ENCODE results near the gene NEK9. TPM values are rescaled to one million over a fixed set of nuclear protein-coding genes. Genes with fewer than 3 reads are reported as not detected.
"Not testable (repeated sequence)": the region's sequence is repeated elsewhere in the genome, so short reads cannot be mapped to it uniquely, and the experiment has no call there.

Gene NEK9
- total RNA-seq, 1 experiment from 2014 or later = 19.7 TPM

DNA sequence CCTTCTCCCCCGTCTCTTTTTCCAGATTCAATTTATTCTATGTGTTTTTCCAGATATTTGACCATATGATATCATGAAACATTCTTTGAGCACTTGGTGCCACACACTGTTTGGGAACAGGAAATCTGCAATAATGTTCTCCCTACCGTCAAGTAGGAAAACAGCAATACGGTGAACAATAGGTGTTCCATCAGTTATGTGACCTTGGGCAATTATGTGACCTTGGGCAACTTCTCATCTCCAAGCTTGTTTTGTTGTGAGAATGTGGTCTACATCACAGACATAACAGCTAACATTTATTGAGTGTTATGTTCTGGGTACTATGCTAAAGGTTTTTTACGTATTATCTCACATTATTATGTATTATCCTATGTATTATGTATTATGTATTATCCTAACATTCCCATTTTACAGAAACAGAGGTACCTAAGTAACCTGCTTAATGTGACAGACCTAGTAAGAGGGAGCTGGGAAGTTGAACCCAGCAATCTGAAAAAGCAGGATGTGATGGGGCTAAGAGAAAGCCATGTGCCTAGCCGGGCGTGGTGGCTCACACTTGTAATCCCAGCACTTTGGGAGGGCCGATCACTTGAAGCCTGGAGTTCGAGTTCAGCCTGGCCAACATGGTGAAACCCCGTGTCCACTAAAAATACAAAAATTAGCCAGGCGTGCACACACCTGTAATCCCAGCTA, 1.2 kb upstream of the NEK9 start:
- H3K9me3 ChIP-seq = no peaks in the 10 kb centered on the region
- H3K27me3 ChIP-seq = no peaks in the 10 kb centered on the region
- DNase-seq = no peak
- H3K4me3 ChIP-seq = peak overlapping the region; percentile 89
- H3K36me3 ChIP-seq = peaks cover 6% of the 10 kb centered on the region

DNA sequence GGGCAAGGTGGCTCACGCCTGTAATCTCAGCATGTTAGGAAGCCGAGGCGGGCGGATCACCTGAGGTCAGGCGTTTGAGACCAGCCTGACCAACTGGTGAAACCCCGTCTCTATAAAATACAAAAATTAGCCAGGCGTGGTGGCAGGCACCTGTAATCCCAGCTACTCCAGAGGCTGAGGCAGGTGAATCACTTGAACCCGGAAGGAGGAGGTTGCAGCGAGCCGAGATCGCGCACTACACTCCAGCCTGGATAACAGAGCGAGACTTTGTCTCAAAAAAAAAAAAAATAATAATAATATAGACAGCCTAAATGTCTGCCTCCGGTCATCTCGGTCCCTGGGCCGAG, 599 bp upstream of the NEK9 start:
- peak overlapping the region; percentile 89 for H3K4me3 ChIP-seq
- DNase-seq = peak; percentile 2
- not testable (repeated sequence) for H3K27me3 ChIP-seq

DNA sequence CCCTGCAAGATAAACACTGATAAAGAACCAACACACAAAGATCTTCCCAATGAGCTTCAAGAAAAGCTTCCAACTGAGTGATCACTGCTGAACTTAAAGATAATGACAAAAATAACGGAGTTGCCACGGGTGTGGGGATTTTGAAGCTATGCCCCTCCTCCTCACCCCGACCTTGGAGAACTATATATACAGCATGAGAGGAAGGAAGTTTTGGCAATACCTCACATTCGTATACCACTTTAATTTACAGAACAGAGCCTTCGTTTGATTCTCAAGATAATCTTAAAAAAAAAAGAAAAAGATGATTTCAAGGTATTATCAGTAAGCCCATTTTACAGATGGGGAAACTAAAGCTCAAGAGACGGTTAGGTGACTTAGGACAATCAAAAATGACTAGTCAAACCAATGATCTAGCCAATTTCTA, 715 bp downstream of the NEK9 start:
- H3K27me3 ChIP-seq = no peaks in the 10 kb centered on the region
- peak overlapping the region; percentile 89 for H3K4me3 ChIP-seq
- H3K36me3 ChIP-seq = peaks cover 5% of the 10 kb centered on the region
- no peak for DNase-seq
- no peaks in the 10 kb centered on the region for H3K9me3 ChIP-seq

More for the DNA sequence above, 599 bp upstream of the NEK9 start:
- H3K36me3 ChIP-seq, H3K9me3 ChIP-seq: not testable (repeated sequence)

DNA sequence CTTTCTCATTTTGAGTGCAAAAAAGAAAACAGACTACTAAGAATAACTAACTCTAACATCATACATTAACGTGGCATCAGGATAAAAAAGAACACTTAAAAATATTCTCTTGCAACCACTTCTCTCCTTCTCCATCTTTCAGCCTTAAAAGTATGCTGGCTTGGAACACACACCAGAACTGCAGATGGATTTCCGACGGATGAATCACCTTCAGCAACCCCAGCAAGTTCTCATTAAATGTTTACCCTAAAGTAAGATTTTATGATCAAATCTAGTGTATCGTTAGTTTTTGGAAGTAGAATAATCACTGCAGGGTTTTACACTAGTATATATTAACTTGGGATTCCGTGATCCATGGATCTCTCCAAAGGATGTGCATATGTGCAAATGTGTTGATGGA, 1.2 kb downstream of the NEK9 start:
- H3K36me3 ChIP-seq = peaks cover 5% of the 10 kb centered on the region
- no peaks in the 10 kb centered on the region for H3K27me3 ChIP-seq
- H3K4me3 ChIP-seq = peak overlapping the region; percentile 89
- peak; percentile 7 for DNase-seq
- no peaks in the 10 kb centered on the region for H3K9me3 ChIP-seq

DNA sequence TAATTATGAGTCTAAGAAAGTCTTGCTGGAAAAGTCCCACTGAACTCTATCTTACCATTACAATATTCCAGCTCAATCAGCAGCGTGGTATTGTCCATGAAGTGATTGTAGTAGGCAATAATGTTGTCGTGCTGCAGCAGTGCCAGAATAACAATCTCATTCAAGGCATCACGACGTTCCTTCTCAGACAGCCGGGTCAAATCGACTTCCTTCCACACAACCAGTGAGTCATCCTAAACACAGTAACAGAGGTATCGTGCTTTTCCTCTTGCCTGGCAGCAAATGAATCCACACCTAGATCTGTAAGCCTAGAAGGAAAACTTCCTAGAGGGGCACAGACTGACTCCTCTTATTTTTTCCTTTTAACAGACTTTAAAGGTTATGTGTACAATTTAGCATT, 2.9 kb downstream of the NEK9 start:
- peak; percentile 41 for DNase-seq
- H3K4me3 ChIP-seq = no peak overlapping the region
- H3K9me3 ChIP-seq = no peaks in the 10 kb centered on the region
- H3K36me3 ChIP-seq = peaks cover 14% of the 10 kb centered on the region
- H3K27me3 ChIP-seq = no peaks in the 10 kb centered on the region

DNA sequence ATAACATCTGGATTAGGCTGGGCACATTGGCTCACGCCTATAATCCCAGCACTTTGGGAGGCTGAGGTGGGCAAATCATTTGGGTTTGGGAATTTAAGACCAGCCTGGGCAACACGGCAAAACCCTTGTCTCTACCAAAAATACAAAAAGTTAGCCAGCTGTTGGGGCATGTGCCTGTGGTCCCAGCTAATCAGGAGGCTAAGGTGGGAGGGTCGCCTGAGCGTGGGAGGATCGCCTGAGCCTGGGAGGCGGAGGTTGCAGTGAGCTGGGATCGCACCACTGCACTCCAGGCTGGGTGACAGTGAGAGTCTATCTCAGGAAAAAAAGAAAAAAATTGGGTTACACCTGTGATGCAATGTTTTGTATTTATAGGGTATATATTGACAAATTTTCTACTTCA, 5.3 kb downstream of the NEK9 start:
- Histone ChIP-seq H3K4me3 (no peak overlapping the region), H3K36me3 (peaks cover 18% of the 10 kb centered on the region), H3K9me3 (no peaks in the 10 kb centered on the region), H3K27me3 (no peaks in the 10 kb centered on the region)
- DNase-seq = no peak

DNA sequence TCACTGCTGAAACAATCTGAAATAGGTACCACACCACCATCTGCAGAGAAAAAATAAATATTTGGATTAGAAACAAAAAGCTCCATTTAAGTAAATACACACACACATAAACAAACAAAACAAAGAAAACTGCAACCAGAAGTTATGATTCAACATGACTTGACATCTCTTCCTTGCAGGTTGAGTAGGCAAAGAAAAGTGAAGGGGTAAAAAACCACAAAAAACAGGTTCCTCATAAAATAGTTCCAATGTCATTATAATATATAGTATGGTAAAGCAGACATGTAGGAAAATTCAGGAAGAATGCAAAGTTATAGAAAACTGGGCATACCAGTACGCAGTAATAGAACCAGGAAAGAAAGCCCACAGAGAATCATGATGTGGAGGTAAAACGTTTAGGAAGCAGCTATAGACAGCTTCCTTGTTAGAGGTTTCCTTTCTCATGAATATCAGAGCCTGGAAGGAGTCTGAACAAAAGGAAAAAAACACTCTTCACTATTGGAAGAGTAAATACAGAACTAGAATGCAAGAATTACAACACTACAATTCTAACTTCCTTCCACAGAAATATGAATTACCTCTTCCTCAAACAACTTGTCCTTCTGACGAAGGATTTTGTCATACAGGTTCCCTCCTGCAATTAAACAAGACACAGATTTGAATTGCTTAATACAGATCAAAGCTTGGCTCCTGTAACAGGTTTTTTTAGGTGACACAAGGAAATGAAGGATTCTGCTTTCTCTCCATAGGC, 6.1 kb downstream of the NEK9 start:
- no peak for DNase-seq
- no peaks in the 10 kb centered on the region for H3K9me3 ChIP-seq
- peaks cover 18% of the 10 kb centered on the region for H3K36me3 ChIP-seq
- no peak overlapping the region for H3K4me3 ChIP-seq
- no peaks in the 10 kb centered on the region for H3K27me3 ChIP-seq

DNA sequence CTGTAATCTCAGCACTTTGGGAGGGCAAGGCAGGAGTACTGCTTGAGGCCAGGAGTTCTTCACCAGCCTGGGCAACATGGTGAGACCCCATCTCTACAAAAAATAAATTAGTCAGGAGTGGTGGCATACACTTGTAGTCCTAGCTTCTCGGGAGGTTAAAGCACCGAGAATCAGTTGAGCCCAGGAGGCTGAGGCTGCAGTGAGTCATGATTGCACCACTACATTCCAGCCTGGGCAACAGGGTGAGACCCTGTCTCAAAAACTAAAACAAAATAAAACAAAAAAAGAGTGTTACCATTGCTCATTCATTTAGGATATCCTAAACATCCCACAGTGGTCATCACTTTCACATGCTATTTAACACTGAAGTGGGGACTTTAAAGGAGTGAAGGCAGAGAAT, 7.8 kb downstream of the NEK9 start:
- Histone ChIP-seq H3K9me3 (no peaks in the 10 kb centered on the region), H3K36me3 (peaks cover 18% of the 10 kb centered on the region), H3K4me3 (no peak overlapping the region), H3K27me3 (no peaks in the 10 kb centered on the region)
- no peak for DNase-seq

DNA sequence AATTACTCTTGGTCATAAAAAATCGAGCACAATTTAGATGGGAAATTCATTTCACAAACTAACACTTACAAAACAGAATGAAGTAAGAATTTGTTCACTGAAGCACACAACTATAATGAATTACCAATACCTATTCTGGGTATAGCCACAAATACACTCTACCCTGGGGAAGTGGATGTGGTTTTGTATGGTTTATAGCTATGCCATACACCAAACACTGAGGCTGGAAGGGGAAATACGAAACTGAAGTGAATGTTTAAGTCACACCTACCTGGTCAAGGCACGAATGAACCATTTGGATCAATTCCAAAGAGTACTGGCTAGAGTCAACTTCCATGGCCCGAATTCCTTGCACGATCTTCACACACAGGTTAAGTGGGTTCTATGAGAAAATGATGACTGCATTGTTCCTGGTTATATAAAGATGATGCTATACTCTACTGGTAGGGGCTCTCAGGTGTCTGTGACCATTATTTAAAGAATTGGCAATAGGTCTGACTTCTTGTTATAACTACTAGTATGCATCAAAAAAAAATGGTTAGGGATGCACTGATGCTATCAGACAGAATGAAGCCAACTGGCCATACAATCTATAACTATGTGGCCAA, 12.8 kb downstream of the NEK9 start:
- Histone ChIP-seq H3K27me3 (no peaks in the 10 kb centered on the region), H3K9me3 (no peaks in the 10 kb centered on the region), H3K36me3 (peaks cover 20% of the 10 kb centered on the region), H3K4me3 (no peak overlapping the region)
- no peak for DNase-seq

DNA sequence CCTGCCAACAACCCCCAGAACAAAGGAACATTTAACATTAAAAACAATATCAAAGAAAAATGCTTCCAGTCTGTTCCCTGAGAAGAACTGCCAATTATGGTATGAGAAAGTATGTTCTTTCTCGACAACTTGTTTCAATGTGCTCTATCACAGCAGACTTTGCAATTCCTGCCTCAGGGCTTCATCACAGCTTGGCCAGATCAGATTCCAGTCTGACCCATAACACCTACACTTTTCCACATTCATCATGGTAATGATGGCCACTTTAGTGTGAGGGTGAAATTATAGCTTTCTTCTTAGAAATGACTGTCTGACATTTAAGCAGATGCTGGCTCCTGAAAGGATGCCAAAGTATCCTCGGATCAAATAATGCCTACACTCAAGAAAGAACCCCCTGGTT, 17.0 kb downstream of the NEK9 start:
- DNase-seq = no peak
- Histone ChIP-seq H3K9me3 (no peaks in the 10 kb centered on the region), H3K27me3 (no peaks in the 10 kb centered on the region), H3K36me3 (peaks cover 16% of the 10 kb centered on the region), H3K4me3 (no peak overlapping the region)

DNA sequence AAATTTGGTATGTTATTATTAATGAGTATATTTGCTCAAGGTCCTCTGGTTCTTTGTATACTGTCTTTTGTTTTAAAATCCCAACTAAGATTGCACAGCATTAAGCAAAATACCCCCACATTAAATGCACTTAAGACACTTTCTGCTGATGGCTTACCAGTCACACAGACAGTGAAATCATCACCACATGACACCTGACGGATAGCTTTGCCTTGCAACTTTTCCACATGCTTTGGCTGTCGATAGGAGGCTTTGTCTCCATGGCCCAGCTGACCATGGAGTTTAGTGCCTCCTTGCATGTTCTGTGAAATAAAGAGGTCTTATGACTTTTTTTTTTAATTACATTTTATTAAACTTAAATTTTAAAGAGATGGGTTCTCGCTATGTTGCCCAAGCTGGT, 19.7 kb downstream of the NEK9 start:
- DNase-seq = no peak
- Histone ChIP-seq H3K27me3 (no peaks in the 10 kb centered on the region), H3K9me3 (no peaks in the 10 kb centered on the region), H3K36me3 (peaks cover 16% of the 10 kb centered on the region), H3K4me3 (no peak overlapping the region)

DNA sequence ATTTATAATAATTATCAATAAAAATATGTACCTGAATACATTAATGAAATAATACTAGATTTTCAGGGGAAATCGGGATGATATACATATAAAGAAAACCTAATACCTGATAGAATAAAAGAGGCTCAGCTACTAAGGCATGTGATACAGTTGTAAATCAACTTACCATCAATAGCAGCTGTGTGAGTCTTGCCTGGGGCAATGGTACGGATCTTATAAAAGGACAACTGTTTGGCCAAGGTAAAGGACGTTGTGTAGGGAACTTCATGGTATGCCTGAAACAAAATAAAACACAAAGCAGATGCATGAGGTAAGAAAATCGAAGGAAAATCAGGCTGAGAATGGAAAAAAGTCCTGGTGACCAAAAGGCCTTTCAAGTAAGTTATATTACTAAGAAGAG, 25.4 kb downstream of the NEK9 start:
- Histone ChIP-seq H3K36me3 (peaks cover 9% of the 10 kb centered on the region), H3K27me3 (no peaks in the 10 kb centered on the region), H3K4me3 (no peak overlapping the region), H3K9me3 (no peaks in the 10 kb centered on the region)
- no peak for DNase-seq

DNA sequence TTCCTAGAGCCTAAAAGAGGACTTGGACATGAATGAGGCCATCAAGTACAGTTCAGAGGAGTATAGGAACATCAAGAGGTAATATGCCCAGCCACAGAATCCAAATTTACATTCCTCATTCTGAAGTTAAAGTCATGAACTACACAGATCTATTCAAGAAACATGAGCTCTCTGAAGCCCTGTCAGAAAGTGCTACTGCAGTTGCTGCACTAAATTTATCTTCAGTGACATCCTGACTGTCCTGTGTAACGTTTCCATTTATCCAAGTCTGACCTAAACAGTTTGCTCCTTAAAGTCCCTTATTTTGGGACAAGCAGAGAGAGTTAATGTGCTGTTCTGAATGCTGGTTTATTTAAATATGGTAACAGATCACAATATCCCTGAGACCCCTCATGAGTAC, 28.2 kb downstream of the NEK9 start:
- H3K36me3 ChIP-seq = peaks cover 19% of the 10 kb centered on the region
- H3K9me3 ChIP-seq = no peaks in the 10 kb centered on the region
- H3K27me3 ChIP-seq = no peaks in the 10 kb centered on the region
- no peak for DNase-seq
- H3K4me3 ChIP-seq = no peak overlapping the region

DNA sequence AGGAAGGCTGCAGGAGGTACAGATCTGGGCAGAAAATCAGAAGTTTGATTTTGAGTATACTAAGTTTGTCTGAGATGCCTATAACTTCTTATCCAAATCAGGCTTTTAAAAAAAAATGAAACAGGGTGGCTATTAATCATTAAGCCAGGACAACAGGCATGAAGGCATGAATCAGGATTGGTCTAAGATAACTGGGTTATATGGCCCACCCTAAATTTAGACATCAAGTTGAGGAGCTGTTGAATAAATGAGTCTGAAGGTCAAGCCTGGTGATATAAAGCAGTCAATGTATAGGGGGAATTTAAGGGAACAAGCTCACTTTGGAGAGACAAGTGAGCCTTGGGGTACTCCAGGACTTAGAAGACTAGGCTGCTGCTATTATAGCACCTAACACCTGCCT, 28.6 kb downstream of the NEK9 start:
- Histone ChIP-seq H3K27me3 (no peaks in the 10 kb centered on the region), H3K36me3 (peaks cover 20% of the 10 kb centered on the region), H3K9me3 (no peaks in the 10 kb centered on the region), H3K4me3 (no peak overlapping the region)
- DNase-seq = no peak

DNA sequence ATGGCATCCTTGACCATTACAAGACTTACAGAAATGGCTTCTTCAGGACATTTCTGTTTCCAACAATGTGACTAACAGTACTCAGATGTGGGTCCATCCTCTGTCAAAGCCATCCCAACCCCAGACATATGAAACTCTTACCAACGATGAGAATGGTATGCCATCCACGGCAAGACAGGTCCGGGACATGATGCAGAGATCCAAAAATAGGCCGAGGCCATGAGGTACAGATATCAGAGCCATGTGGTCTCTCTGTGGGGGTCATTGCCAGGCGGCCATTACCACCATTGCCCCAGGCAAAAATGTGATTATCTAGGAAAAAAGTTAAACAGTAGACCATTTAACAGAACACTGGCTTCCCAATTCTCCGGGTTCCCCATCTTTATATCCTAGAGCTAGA, 29.9 kb downstream of the NEK9 start:
- peaks cover 20% of the 10 kb centered on the region for H3K36me3 ChIP-seq

DNA sequence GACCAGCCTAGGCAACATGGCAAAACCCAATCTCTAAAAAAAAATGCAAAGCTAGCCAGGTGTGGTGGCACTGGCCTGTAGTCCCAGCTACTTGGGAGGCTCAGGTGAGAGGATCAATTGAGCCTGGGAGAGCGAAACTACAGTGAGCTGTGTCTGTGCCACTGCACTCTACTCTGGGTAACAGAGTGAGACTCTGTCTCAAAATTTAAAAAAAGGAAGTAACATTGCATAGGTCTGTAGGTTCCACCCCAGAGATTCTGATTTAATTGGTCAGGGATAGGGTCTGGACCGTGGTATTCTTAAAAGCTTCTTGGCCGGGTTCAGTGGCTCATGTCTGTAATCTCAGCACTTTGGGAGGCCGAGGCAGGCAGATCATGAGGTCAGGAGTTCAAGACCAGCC, 31.2 kb downstream of the NEK9 start:
- peaks cover 20% of the 10 kb centered on the region for H3K36me3 ChIP-seq
- no peak overlapping the region for H3K4me3 ChIP-seq
- DNase-seq = no peak
- no peaks in the 10 kb centered on the region for H3K27me3 ChIP-seq
- no peaks in the 10 kb centered on the region for H3K9me3 ChIP-seq

More for the DNA sequence above, 29.9 kb downstream of the NEK9 start:
- DNase-seq = no peak
- Histone ChIP-seq H3K4me3 (no peak overlapping the region), H3K9me3 (no peaks in the 10 kb centered on the region), H3K27me3 (no peaks in the 10 kb centered on the region)

DNA sequence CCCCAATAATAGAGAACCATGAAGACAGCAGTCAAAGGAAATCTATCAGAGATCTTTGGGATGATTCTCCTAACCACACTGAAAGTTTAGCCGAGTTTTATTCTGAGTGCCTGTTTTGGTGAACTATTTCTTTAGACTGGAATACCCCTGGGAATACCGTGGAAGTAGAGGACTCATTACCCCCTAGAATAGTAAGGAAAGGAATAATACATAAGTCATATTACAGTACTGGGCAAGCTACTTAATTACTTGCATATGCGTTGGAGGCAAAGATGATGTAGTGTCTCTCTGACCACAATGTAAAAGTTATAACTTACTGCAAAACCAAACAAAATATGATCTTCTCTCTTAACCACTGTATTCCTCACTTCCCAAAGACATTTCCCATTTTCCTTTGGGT, 32.0 kb downstream of the NEK9 start:
- no peak for DNase-seq
- H3K4me3 ChIP-seq = no peak overlapping the region
- H3K36me3 ChIP-seq = peaks cover 20% of the 10 kb centered on the region
- no peaks in the 10 kb centered on the region for H3K27me3 ChIP-seq
- H3K9me3 ChIP-seq = no peaks in the 10 kb centered on the region

DNA sequence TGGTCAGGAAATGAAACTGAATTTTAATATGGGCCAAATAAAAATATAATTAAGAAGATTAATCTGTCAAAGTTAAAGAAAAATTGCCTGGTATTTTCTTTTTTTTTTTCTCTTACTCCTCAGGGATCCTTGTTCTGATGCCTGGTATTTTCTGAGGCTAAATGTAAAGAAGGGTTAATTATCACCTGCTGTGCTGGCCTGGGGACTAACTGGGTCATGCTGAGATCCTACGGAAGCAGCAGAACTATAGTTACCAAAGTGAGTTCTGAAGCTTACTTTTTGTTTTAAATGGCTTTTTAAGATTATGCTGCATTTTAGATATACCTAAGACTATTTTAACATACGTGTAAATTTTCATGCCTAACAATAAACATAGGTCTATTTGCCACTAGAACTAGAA, 34.1 kb downstream of the NEK9 start:
- no peak for DNase-seq
- no peak overlapping the region for H3K4me3 ChIP-seq
- H3K27me3 ChIP-seq = no peaks in the 10 kb centered on the region
- no peaks in the 10 kb centered on the region for H3K9me3 ChIP-seq
- H3K36me3 ChIP-seq = peaks cover 27% of the 10 kb centered on the region

All from MG63 (cell line).